Measurements from ENCODE around the gene RDH13. TPM values are rescaled to one million over a fixed set of nuclear protein-coding genes. Genes with fewer than 3 reads are reported as not detected.
A peak's percentile ranks its signal among the peaks of the same experiment; 100 is the strongest.

The RDH13 gene
- total and polyA plus RNA-seq, 2 of the 8 experiments (the other 6 are each of a cell fraction or from before 2014, with no cell fraction given), result 15.9 to 31.5 TPM

GRCh38 chr19:55096061-55096701, 33.2 kb upstream of the RDH13 start:
- no peak overlapping the region; the same call in 1 of the 2 replicates for H3K27ac ChIP-seq (ENCODE audit: low read depth, low read length)
- H4K5ac ChIP-seq (ENCODE audit: insufficient read length, low read depth, low read length), result no peak overlapping the region
- H3K23ac ChIP-seq (ENCODE audit: insufficient read length), result no peak overlapping the region
- H2BK15ac ChIP-seq (ENCODE audit: low read length), result no peak overlapping the region
- H2AFZ ChIP-seq (ENCODE audit: low read length), result no peak overlapping the region
- no peak overlapping the region; the same call in 1 of the 2 replicates for H3K18ac ChIP-seq (ENCODE audit: extremely low read depth, low read length)
- no peak overlapping the region for H2BK5ac ChIP-seq (ENCODE audit: low read depth, low read length)
- FAIRE-seq (no peak), DNase-seq (ENCODE audit: low read depth in 1 of 2, low spot score in 2 of 2) (peak in 1 of 2 experiments; percentile 65)
- H3K79me2 ChIP-seq (ENCODE audit: control insufficient read depth in 1 of 2, insufficient read depth in 2 of 2, low read length in 2 of 2), result no peaks in the 10 kb centered on the region
- POLR2A ChIA-PET (ENCODE audit: partially characterized antibody), result interaction anchor here (0.8 to 3.1 kb wide), 6 partner anchors 10 to 633 kb away, joined by 3 to 19 read pairs (median 3); partner anchors contain the start of genes LENG9 and PPP1R12C
- peaks cover 6% of the 10 kb centered on the region; the same call in 1 of the 2 replicates for H3K23me2 ChIP-seq (ENCODE audit: low read depth, low read length)
- no peak overlapping the region for H4K91ac ChIP-seq (replicated peaks; ENCODE audit: insufficient read length, low read length)
- no peak overlapping the region for H3K56ac ChIP-seq (replicated peaks; ENCODE audit: insufficient read length, low read depth, low read length)
- peaks cover 3 to 31% (median 23%) of the 10 kb centered on the region in 4 experiments for H3K4me1 ChIP-seq (replicated peaks in 1 of 4; ENCODE audit: control insufficient read depth in 3 of 4, insufficient read depth in 4 of 4, low read length in 3 of 4)
- H3K14ac ChIP-seq (ENCODE audit: insufficient read length), result no peak overlapping the region
- H3K4ac ChIP-seq (replicated peaks; ENCODE audit: insufficient read length, low read depth, low read length), result no peak overlapping the region
- no peak overlapping the region for H2BK120ac ChIP-seq (replicated peaks; ENCODE audit: low read depth, low read length)
- H3K36me3 ChIP-seq (ENCODE audit: control insufficient read depth in 2 of 4, insufficient read depth in 4 of 4, low read length in 3 of 4), result peaks cover 0 to 2% (median under 1%) of the 10 kb centered on the region in 4 experiments; a peak in 2 of 8 replicates
- H3K9ac ChIP-seq (replicated peaks in 1 of 4; ENCODE audit: extremely low read depth in 1 of 4, low read depth in 3 of 4, low read length in 3 of 4), result no peak overlapping the region
- no peak overlapping the region for H2AK5ac ChIP-seq (ENCODE audit: low read depth, low read length)
- H4K20me1 ChIP-seq (replicated peaks in 1 of 2; ENCODE audit: control insufficient read depth in 1 of 2, insufficient read depth in 2 of 2, low read length in 2 of 2), result peaks cover 15 to 19% of the 10 kb centered on the region in 2 experiments
- no peak overlapping the region for H3K4me3 ChIP-seq (ENCODE audit: extremely low read depth in 1 of 4, insufficient read depth in 2 of 4, low read depth in 3 of 4, low read length in 4 of 4)
- 0 out of 4 replicates have a peak overlapping the region, but pooled peaks of 1 of the 2 experiments have one; percentile 21 for H3K4me2 ChIP-seq (ENCODE audit: insufficient read depth in 1 of 2, low read depth in 2 of 2, low read length in 2 of 2)
- no peak overlapping the region for H2BK12ac ChIP-seq (ENCODE audit: low read depth, low read length)
- H3K9me3 ChIP-seq (ENCODE audit: insufficient read depth in 2 of 2, low read depth in 1 of 2, low read length in 1 of 2), result no peaks in the 10 kb centered on the region
- CTCF ChIA-PET (ENCODE audit: partially characterized antibody), result interaction anchor here (0.6 to 1.6 kb wide), 15 partner anchors 9 to 381 kb away, joined by 3 to 6 read pairs (median 3); no protein-coding TSS in a partner anchor
- H2BK20ac ChIP-seq (ENCODE audit: low read length), result no peak overlapping the region
- H4K8ac ChIP-seq (ENCODE audit: extremely low read depth, insufficient read depth, low read length), result no peak overlapping the region; the same call in 1 of the 2 replicates
- H3K27me3 ChIP-seq (replicated peaks in 1 of 4; ENCODE audit: control insufficient read depth in 3 of 4, extremely low read depth in 1 of 4, insufficient read depth in 3 of 4, low read length in 3 of 4), result 0 out of 7 replicates have a peak, but pooled peaks cover 0 to 3% (median 0%) of the 10 kb centered on the region in 4 experiments
- H3K79me1 ChIP-seq (ENCODE audit: low read depth, low read length), result 0 out of 2 replicates have a peak, but pooled peaks cover under 1% of the 10 kb centered on the region
- WGBS, 2 experiments (ENCODE audit: extremely low coverage in 1 of 2, insufficient coverage in 1 of 2, insufficient read length in 1 of 2, insufficient replicate concordance in 2 of 2, low coverage in 1 of 2, low lambda C conversion rate in 2 of 2, missing lambda C conversion rate in 1 of 2), result 81% methylated on average over 14 of the region's 23 CpGs; no CpG with 5 or more reads in 1 of the 2 experiments
- TF ChIP-seq, protein P1, sequence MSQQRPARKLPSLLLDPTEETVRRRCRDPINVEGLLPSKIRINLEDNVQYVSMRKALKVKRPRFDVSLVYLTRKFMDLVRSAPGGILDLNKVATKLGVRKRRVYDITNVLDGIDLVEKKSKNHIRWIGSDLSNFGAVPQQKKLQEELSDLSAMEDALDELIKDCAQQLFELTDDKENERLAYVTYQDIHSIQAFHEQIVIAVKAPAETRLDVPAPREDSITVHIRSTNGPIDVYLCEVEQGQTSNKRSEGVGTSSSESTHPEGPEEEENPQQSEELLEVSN (IDR thresholded peaks at IDR 0.05), result peak; percentile 52; the same call in 1 of the 2 replicates
- TF ChIP-seq SUZ12 (IDR thresholded peaks at IDR 0.05; ENCODE audit: low read length) (no peak), SP1 (IDR thresholded peaks at IDR 0.05; ENCODE audit: low read depth, low read length) (no peak), BACH1 (IDR thresholded peaks at IDR 0.05; ENCODE audit: low read length) (no peak), CTCF (IDR thresholded peaks at IDR 0.05; ENCODE audit: control extremely low read depth in 1 of 3, insufficient read depth in 1 of 3, low read depth in 1 of 3, low read length in 3 of 3) (peak; percentile 4 to 38 (median 18); a peak in 3 of 4 replicates), POU5F1 (IDR thresholded peaks at IDR 0.05; ENCODE audit: low read depth, low read length) (no peak), FOSL1 (IDR thresholded peaks at IDR 0.05; ENCODE audit: insufficient read depth, low read depth, low read length) (no peak), MAX (IDR thresholded peaks at IDR 0.05) (peak; percentile 60)
